Mesodermal cell (in vitro differentiated cells): Measurements from ENCODE around the gene CAMK2B.

ENCODE experiments used
- H3K27ac ChIP-seq: 2 replicates; pipeline ENCODE4 v1.7.0; 2013; ENCODE audit warnings: mild to moderate bottlenecking, low read depth, low read length, moderate library complexity; ENCODE audit not compliant: severe bottlenecking
- H3K36me3 ChIP-seq: 2 replicates; pipeline ENCODE4 v1.7.1; 2013; ENCODE audit warnings: mild to moderate bottlenecking, low read length, moderate library complexity; ENCODE audit not compliant: control insufficient read depth, insufficient read depth
- H3K4me1 ChIP-seq: one replicate; pipeline ENCODE4 v1.7.1; 2013; ENCODE audit warnings: mild to moderate bottlenecking, low read length; ENCODE audit not compliant: insufficient read depth, control insufficient read depth, poor library complexity, severe bottlenecking
- H3K4me3 ChIP-seq: 2 replicates; pipeline ENCODE4 v1.7.0; 2013; ENCODE audit warnings: low read length, control low read depth, mild to moderate bottlenecking; ENCODE audit not compliant: insufficient read depth, poor library complexity, severe bottlenecking; ENCODE audit errors: extremely low read depth
- H3K9me3 ChIP-seq: 2 replicates; pipeline ENCODE4 v1.7.1; 2013; ENCODE audit warnings: mild to moderate bottlenecking, low read length, moderate library complexity; ENCODE audit not compliant: control insufficient read depth
- WGBS, 2 experiments: methylation state at CpG; one replicate each; pipeline ENCODE4 v1.1.5; 2013; ENCODE audit warnings: missing lambda C conversion rate in 2 of 2; ENCODE audit not compliant: insufficient coverage in 2 of 2; 5-methylcytosine and 5-hydroxymethylcytosine counted together

CAMK2B gene

GRCh38 chr7:44348300-44348699, 22.9 kb upstream of the CAMK2B start:
- H3K4me3 ChIP-seq, result no peak overlapping the region
- H3K36me3 ChIP-seq, result no peaks in the 10 kb centered on the region
- H3K4me1 ChIP-seq, result no peaks in the 10 kb centered on the region
- 71 to 90% methylated on average over 1 to 2 of the region's 2 CpGs for WGBS, 2 experiments
- H3K9me3 ChIP-seq, result peaks cover 2% of the 10 kb centered on the region
- no peak overlapping the region for H3K27ac ChIP-seq

DNA sequence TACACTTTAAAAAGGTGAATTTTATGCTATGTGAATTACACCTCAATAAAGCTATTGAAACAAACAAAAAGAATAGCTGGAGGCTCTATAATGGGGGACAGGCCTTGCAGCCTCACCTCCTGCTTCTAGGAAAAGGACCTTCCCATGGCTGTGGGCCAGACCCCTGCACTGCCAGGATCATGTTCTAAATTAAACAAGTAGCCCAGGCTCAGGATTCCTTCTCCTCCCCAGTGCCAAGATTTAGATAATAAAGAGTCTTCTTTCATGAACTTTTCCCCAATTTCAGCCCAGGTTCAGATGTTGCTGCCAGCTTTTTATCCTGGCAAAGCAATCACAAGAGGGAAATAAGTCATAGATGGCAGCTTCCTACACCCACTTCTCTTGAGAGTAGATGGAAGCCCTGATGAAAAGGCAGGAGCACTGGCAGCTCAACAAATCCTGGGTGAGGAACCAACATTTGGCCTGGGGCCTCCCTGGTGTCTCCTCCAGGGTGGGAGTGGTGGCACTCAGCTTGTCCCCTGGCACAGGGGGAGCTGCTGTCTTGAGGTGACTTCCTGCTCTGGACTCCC, 22.2 kb upstream of the CAMK2B start:
- Histone ChIP-seq H3K4me1 (no peaks in the 10 kb centered on the region), H3K9me3 (peaks cover 7% of the 10 kb centered on the region), H3K27ac (no peak overlapping the region), H3K36me3 (no peaks in the 10 kb centered on the region), H3K4me3 (no peak overlapping the region)

- Histone ChIP-seq H3K4me1 (no peaks in the 10 kb centered on the region), H3K27ac (no peak overlapping the region), H3K4me3 (no peak overlapping the region), H3K9me3 (peaks cover 7% of the 10 kb centered on the region), H3K36me3 (no peaks in the 10 kb centered on the region)
- 100% methylated on average over 1 of the region's 2 CpGs for WGBS, 2 experiments
Observed at GRCh38 chr7:44346063-44346462, 20.7 kb upstream of the CAMK2B start.

DNA sequence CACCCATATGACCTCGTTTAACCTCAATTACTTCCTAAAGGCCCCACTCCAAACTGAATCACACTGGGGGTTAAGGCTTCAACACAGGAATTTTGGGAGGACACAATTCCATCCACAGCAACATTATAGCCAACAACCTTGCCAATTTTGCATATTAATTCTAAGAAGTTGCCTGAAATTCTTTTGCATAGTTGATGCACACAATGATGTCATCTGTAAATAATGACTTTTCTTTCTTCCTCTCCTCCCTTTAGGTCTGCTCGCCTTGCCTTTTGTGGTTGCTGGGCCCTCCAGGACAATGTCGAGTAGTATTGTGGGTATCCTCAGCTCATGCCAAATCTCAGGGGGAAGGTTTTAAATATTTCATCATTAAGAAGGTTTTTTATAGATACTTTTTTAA, 16.0 kb upstream of the CAMK2B start:
- WGBS, 2 experiments, result 50 to 63% methylated on average over 1 of the region's 3 CpGs
- Histone ChIP-seq H3K27ac (no peak overlapping the region), H3K4me1 (no peaks in the 10 kb centered on the region), H3K36me3 (no peaks in the 10 kb centered on the region), H3K4me3 (no peak overlapping the region), H3K9me3 (peaks cover 7% of the 10 kb centered on the region)

- H3K4me1 ChIP-seq, result peaks cover 5% of the 10 kb centered on the region
- H3K4me3 ChIP-seq, result no peak overlapping the region
- WGBS, 2 experiments, result 80 to 86% methylated on average over 1 of the region's 3 CpGs
- H3K36me3 ChIP-seq, result no peaks in the 10 kb centered on the region
- H3K9me3 ChIP-seq, result peaks cover 7% of the 10 kb centered on the region
- H3K27ac ChIP-seq, result no peak overlapping the region
Observed at GRCh38 chr7:44338600-44338999, 13.2 kb upstream of the CAMK2B start.

DNA sequence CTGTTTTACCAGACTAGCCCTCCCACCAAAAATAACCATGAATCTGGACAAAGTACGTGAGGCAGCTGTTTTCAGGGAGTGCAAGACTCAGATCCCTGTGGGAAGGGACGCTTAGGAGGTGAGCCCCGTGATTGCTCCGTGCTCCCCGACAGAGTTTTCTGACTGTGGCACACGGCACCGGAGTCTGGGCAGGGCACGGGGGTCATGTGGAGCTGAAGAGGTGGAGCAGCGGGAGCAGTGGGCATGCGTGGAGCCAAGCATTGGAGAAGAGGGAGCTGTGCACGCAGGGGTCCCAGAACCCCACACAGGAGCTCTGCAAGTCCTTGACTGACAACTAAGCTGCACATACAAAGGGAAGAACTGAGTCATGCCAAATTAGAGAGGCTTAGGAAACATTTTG, 11.1 kb upstream of the CAMK2B start:
- no peak overlapping the region for H3K27ac ChIP-seq
- 93 to 94% methylated on average over 11 of the region's 11 CpGs for WGBS, 2 experiments
- no peak overlapping the region for H3K4me3 ChIP-seq
- H3K9me3 ChIP-seq, result no peaks in the 10 kb centered on the region
- H3K36me3 ChIP-seq, result no peaks in the 10 kb centered on the region
- H3K4me1 ChIP-seq, result peaks cover 5% of the 10 kb centered on the region

DNA sequence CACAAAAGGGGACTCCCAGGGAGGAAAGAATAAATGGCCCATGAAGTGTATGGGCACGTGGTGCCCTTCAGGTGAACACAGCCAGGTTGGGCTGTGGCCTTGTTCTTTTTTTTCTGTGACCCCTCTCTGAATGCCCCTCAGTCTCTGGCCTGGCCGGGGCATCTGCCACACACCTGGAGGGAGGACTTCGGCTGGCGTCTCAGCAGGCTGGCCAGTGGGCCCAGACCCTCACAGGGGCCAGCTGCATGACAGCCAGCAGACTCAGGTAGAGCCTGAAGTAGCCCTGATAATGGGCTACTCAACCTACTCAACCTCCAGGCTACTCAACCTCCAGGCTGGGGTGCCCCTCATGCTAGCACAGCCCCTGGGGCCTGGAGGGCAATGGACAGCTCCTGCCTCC, 9.8 kb upstream of the CAMK2B start:
- WGBS, 2 experiments, result 83 to 90% methylated on average over 3 to 4 of the region's 4 CpGs
- Histone ChIP-seq H3K4me1 (peaks cover 5% of the 10 kb centered on the region), H3K36me3 (no peaks in the 10 kb centered on the region), H3K4me3 (no peak overlapping the region), H3K27ac (no peak overlapping the region), H3K9me3 (no peaks in the 10 kb centered on the region)

GRCh38 chr7:44334734-44335097, 9.3 kb upstream of the CAMK2B start:
- Histone ChIP-seq H3K4me3 (no peak overlapping the region), H3K27ac (no peak overlapping the region), H3K4me1 (peaks cover 5% of the 10 kb centered on the region), H3K36me3 (no peaks in the 10 kb centered on the region), H3K9me3 (no peaks in the 10 kb centered on the region)
- WGBS, 2 experiments, result 90 to 92% methylated on average over 9 to 11 of the region's 11 CpGs

GRCh38 chr7:44333911-44334733, 8.7 kb upstream of the CAMK2B start:
- WGBS, 2 experiments, result 80% methylated on average over 16 to 17 of the region's 19 CpGs
- Histone ChIP-seq H3K9me3 (no peaks in the 10 kb centered on the region), H3K36me3 (no peaks in the 10 kb centered on the region), H3K4me3 (no peak overlapping the region), H3K27ac (no peak overlapping the region), H3K4me1 (peaks cover 5% of the 10 kb centered on the region)

DNA sequence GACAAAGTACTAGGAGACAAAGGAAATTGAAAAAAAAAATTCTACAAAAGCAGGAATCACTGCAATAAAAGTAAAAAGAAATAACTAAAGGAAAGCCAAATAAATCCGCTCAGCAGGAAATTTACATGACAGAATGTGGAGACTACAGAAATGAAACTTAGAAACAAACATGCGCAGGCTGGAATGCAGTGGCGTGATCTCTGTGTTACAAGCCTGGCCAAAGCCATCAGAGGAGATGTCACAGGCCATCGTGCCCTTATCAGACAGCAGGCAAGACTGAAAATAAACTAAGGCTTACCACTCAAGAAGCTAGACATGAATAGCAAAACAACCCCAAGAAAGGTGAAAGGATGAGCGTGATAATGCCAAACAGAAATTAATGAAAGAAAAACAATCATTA, 6.3 kb upstream of the CAMK2B start:
- no peaks in the 10 kb centered on the region for H3K9me3 ChIP-seq
- peaks cover 5% of the 10 kb centered on the region for H3K4me1 ChIP-seq
- no peak overlapping the region for H3K4me3 ChIP-seq
- 95 to 96% methylated on average over 3 of the region's 5 CpGs for WGBS, 2 experiments
- H3K36me3 ChIP-seq, result no peaks in the 10 kb centered on the region
- H3K27ac ChIP-seq, result no peak overlapping the region

GRCh38 chr7:44330331-44330730, 4.9 kb upstream of the CAMK2B start:
- 87 to 89% methylated on average over 6 of the region's 6 CpGs for WGBS, 2 experiments
- Histone ChIP-seq H3K4me3 (no peak overlapping the region), H3K4me1 (peaks cover 5% of the 10 kb centered on the region), H3K27ac (no peak overlapping the region), H3K9me3 (no peaks in the 10 kb centered on the region), H3K36me3 (no peaks in the 10 kb centered on the region)
